Mesothelial cell of epicardium (in vitro differentiated cells): Measurements from ENCODE around the gene KIAA1549. TPM values are rescaled to one million over a fixed set of nuclear protein-coding genes. Genes with fewer than 3 reads are reported as not detected.

ENCODE experiments used
- DNase-seq, 2 experiments: peaks; one replicate each; pipeline ENCODE4 v3.0.0; 2021; ENCODE audit warnings: low spot score in 2 of 2; ENCODE audit not compliant: unreplicated experiment in 2 of 2
- H3K27ac Mint-ChIP-seq: 2 replicates; pipeline ENCODE4 v1.8.0; 2021; ENCODE audit warnings: mixed read lengths
- H3K27me3 Mint-ChIP-seq: 2 replicates; pipeline ENCODE4 v1.8.0; 2021; ENCODE audit warnings: low read depth, mixed read lengths
- H3K36me3 Mint-ChIP-seq: 2 replicates; pipeline ENCODE4 v1.8.0; 2021; ENCODE audit warnings: mixed read lengths
- H3K4me1 Mint-ChIP-seq: 2 replicates; pipeline ENCODE4 v1.8.0; 2021; ENCODE audit warnings: mixed read lengths
- H3K4me3 Mint-ChIP-seq: 2 replicates; pipeline ENCODE4 v1.8.0; 2021; ENCODE audit warnings: mild to moderate bottlenecking, moderate library complexity, mixed read lengths
- H3K9me3 Mint-ChIP-seq: 2 replicates; pipeline ENCODE4 v1.8.0; 2021; ENCODE audit warnings: mixed read lengths
- CTCF ChIP-seq: fragments of 200-600 bp; sonication (generic); IDR thresholded peaks from one replicate; pipeline ENCODE4 v1.5.0; 2021; ENCODE audit warnings: antibody characterized with exemption; ENCODE audit not compliant: unreplicated experiment
- total RNA-seq: library from RNA; stranded (reverse); gene quantifications from 3 replicates; pipeline ENCODE4 v1.2.1, GENCODE V29; 2021

Gene KIAA1549
- total RNA-seq, 1 donor from 2014 or later, result 34.8 TPM

- H3K27ac Mint-ChIP-seq, result no peak overlapping the region
- H3K4me3 Mint-ChIP-seq, result no peak overlapping the region
- H3K27me3 Mint-ChIP-seq, result no peaks in the 10 kb centered on the region
- DNase-seq, result no peak
- peaks cover 19% of the 10 kb centered on the region for H3K36me3 Mint-ChIP-seq
- H3K9me3 Mint-ChIP-seq, result no peaks in the 10 kb centered on the region
- peaks cover 25% of the 10 kb centered on the region for H3K4me1 Mint-ChIP-seq
- TF ChIP-seq CTCF, result no peak
Observed at GRCh38 chr7:138885383-138886147, 95.6 kb downstream of the KIAA1549 start.

- TF ChIP-seq CTCF, result no peak
- no peak for DNase-seq
- peaks cover 6% of the 10 kb centered on the region for H3K4me1 Mint-ChIP-seq
- no peaks in the 10 kb centered on the region for H3K9me3 Mint-ChIP-seq
- no peak overlapping the region for H3K27ac Mint-ChIP-seq
- no peak overlapping the region for H3K4me3 Mint-ChIP-seq
- H3K27me3 Mint-ChIP-seq, result no peaks in the 10 kb centered on the region
- H3K36me3 Mint-ChIP-seq, result peaks cover 26% of the 10 kb centered on the region
Observed at GRCh38 chr7:138882249-138882648, 98.9 kb downstream of the KIAA1549 start.

GRCh38 chr7:138881579-138882188 is 99.5 kb downstream of the KIAA1549 start:
- H3K9me3 Mint-ChIP-seq, result no peaks in the 10 kb centered on the region
- DNase-seq, result no peak
- H3K4me1 Mint-ChIP-seq, result peaks cover 6% of the 10 kb centered on the region
- H3K27ac Mint-ChIP-seq, result no peak overlapping the region
- H3K36me3 Mint-ChIP-seq, result peaks cover 26% of the 10 kb centered on the region
- no peak overlapping the region for H3K4me3 Mint-ChIP-seq
- H3K27me3 Mint-ChIP-seq, result no peaks in the 10 kb centered on the region
- no peak for TF ChIP-seq CTCF

- TF ChIP-seq CTCF, result no peak
- Mint-ChIP-seq H3K9me3 (no peaks in the 10 kb centered on the region), H3K4me3 (no peak overlapping the region), H3K27me3 (no peaks in the 10 kb centered on the region), H3K36me3 (peaks cover 32% of the 10 kb centered on the region), H3K27ac (no peak overlapping the region), H3K4me1 (peaks cover 7% of the 10 kb centered on the region)
- DNase-seq, result no peak
Observed at GRCh38 chr7:138880881-138881578, 100.2 kb downstream of the KIAA1549 start.

- no peak for TF ChIP-seq CTCF
- DNase-seq, result no peak
- Mint-ChIP-seq H3K36me3 (peaks cover 31% of the 10 kb centered on the region), H3K9me3 (no peaks in the 10 kb centered on the region), H3K4me3 (no peak overlapping the region), H3K27me3 (no peaks in the 10 kb centered on the region), H3K27ac (peak overlapping the region; percentile 69), H3K4me1 (peaks cover 7% of the 10 kb centered on the region)
Observed at GRCh38 chr7:138879356-138879755, 101.8 kb downstream of the KIAA1549 start.
